ENCODE results near the gene C19orf73.

Gene C19orf73, protein sequence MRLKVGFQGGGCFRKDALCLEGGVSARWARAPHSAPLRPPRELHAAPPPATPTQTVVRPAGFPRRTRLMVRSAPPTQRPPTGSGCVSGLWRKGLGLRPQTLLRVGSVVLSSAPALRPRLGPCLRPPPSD

DNA sequence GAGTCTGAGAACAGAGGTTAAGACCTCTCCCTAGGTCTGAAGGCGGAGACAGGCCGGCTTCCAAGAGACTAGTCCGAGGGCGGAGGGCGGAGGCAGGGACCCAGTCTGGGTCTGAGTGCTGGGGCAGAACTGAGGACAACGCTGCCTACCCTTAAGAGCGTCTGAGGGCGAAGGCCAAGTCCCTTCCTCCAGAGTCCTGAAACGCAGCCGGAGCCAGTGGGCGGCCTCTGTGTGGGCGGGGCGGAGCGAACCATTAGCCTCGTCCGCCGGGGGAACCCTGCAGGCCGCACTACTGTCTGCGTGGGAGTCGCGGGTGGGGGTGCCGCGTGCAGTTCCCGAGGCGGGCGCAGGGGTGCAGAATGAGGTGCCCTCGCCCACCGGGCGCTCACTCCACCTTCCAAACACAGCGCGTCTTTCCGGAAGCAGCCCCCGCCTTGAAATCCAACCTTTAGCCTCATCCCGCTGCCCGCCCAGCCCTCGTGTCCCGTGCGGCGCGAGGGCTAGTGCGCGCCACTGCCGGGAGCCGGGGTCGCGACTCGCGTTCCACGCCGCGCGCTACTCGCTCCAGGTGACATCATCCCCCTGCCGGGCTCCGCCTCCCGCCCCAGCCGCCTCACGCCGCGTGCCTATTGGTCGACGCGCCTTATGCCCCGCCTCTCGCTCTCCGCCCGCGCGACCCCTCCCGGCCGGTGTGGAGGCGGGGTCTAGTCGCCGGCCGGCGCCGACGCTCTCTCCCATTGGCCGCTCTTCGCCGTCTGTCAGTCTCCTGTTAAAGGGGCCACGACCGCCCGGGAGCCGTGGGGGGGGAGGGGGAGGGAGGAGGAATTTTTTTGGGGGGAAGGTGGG lies at the start of gene C19orf73:
TSS of gene C19orf73 (minus strand) at position 579 of the 846 bp plus-strand sequence. CDS start at position 458, 121 bp downstream.
- in situ Hi-C loops (cut with MboI; ENCODE audit: low sequenced_read_pairs) = no loop called here

DNA sequence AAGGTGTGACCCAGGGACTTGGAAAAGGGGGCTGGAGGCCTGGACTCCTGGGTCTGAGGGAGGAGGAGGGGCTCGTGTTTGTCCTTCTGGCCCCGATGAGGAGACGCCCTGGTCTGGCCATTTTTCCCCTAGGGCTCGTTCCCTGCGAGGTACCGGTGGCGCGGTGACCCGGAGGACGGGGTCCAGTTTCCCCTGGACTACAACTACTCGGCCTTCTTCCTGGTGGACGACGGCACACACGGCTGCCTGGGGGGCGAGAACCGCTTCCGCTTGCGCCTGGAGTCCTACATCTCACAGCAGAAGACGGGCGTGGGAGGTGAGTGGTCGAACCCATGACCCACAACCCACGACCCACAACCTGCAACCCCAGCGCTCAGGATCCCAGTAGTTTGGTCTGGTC lies 49.5 kb upstream of the C19orf73 start:
- in situ Hi-C loops (cut with MboI; ENCODE audit: low sequenced_read_pairs) = no loop called here

DNA sequence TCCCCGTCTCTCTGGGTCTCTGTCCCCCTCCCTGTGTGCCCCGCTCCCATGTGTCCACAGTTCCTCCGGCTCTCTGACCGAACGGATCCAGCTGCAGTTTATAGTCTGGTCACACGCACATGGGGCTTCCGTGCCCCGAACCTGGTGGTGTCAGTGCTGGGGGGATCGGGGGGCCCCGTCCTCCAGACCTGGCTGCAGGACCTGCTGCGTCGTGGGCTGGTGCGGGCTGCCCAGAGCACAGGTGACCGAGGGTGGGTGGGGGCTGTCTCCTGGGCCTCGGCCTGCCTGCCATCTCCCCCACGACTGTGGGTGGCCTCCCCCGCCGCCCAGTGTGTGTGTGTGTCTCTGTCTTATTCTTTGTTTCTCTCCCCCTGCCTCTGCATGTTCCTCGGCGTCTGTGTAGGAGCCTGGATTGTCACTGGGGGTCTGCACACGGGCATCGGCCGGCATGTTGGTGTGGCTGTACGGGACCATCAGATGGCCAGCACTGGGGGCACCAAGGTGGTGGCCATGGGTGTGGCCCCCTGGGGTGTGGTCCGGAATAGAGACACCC lies 49.0 kb upstream of the C19orf73 start:
- in situ Hi-C loops (cut with MboI; ENCODE audit: low sequenced_read_pairs) = no loop called here

DNA sequence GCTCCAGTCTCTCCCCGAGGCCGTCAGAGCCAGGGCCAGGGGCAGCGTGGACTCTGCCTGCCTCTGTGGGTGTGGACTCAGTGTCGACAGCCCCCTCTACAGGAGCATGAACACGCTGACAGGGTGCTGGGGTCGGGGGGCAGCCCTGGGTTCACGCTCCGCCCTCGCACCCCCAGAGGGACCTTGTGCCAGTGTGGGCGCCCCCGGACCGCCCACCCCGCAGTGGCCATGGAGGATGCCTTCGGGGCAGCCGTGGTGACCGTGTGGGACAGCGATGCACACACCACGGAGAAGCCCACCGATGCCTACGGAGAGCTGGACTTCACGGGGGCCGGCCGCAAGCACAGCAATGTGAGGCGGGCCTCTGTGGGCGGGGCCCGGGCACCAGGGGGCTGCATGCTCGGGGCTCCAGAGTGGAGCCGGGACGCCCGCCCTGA lies 46.9 kb upstream of the C19orf73 start:
- in situ Hi-C loops (cut with MboI; ENCODE audit: low sequenced_read_pairs) = no loop called here

DNA sequence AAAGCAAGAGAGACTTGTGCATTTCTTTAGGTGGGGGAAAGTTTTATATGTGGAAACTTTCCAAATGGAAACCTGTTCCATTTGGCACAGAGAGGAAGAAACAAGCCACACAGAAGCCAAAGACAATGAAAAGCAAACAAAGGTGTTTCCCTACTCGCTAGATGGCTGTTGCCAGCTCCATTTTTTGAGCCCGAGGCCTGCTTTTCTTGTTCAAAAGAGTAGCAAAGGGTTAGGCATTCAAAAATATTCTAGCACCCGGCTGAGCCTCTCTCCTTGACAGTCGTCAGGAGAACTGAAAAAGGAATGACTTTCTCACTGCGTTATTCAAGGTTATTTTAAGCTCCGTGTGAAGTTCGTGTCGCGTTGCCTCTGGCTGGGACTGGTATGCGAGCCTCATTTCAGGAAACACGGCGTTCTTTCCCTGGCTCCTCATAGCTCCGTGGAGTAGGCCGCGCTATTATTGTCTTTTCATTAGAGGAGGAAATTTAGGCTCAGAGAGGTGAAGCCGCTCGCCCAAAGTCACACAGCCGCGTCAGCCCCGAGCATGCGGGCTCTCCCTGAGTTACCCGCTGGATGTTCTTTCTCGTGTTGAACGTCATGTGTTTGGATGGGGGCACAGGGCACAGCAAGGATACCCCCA lies 46.3 kb upstream of the C19orf73 start:
- in situ Hi-C loops (cut with MboI; ENCODE audit: low sequenced_read_pairs) = no loop called here

DNA sequence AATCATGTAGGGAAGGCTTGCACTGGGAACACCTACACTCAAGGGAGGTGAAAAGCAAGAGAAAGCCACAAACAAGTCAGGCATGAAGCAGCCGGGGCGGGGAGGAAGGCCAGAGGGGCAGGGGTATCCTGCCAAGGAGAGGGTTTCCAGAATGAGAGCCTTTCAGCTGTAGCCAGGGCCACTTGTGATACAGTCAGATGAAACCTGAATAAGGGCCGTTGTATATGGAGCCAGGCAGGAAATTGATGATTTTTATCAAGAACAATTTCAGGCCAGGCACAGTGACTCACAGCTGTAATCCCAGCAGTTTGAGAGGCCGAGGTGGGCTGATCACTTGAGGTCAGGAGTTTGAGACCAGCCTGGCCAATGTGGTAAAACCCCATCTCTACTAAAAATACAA lies 43.0 kb upstream of the C19orf73 start:
- in situ Hi-C loops (cut with MboI; ENCODE audit: low sequenced_read_pairs) = no loop called here

DNA sequence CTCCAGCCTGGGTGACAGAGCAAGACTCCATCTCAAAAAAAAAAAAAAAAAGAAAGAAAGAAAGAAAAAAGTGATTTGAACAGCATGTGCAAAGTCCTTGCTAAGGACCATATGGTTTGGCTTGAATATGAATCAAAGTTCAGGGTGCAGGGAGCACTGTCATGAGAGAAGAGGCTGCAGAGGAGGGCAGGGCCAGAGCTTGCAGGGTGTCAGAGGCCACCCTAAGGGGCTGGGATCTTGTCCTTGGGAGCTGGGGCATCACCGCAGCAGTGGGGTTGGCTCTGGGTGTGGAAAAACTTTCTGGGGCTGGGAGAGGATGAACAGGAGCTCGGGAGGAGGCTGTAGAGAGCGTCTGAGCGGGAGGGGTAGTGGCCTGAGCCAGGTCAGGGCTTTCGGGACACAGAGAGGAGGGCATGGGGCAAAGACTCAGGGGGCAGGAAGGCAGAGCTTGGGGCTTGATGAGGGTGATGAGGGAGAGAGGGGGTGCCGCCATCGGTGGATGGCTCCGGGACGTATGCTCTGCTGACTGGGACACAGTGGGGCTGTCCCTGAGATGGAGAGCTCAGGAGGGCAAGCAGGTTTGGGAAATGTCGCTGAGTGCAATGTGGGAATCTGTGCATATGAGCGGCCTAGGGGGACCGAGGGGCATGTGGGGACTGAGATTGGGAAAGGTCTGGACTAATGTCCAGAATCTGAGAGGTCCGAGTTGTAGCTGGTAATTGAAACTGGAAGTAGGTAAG lies 41.7 kb upstream of the C19orf73 start:
- in situ Hi-C loops (cut with MboI; ENCODE audit: low sequenced_read_pairs) = no loop called here

DNA sequence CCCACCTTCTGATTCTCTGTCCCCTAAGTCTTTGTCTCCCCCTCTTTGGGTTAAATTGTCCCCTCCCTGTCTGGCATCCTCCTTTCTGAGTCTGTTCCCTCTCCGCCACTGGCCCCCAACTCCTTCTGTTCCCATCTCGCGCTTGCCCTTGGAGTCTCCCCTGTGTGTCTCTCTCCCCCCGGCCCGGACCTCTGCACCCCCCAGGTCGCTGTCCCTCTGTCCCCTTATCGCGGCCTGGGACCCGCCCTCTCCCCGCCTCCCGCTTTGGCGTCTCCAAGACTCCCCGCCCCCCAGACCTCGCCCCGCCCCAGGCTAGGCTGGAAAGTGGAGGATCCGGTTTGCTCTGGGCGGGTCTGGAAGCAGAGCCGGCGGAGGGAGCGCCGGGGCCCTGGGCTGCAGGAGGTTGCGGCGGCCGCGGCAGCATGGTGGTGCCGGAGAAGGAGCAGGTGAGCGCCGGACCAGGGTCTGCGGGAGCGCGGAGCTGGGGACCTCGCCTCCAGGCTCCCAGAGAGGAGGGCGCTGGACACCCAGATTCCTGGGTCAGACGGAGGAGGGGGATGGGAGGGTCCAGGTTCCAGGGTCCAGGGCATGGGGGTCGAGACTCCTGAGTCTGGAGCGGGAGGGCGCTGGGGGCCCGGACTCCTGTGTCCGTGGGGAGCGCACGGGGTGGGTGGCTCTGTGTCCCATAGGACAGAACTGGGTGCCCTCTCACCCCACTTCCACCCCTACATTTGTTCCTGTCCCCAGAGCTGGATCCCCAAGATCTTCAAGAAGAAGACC lies 38.7 kb upstream of the C19orf73 start, which contains the start of gene TRPM4:
TSS of gene TRPM4 (plus strand) at position 348 of the 780 bp plus-strand sequence. CDS start at position 423, 75 bp downstream.
- in situ Hi-C loops (cut with MboI; ENCODE audit: low sequenced_read_pairs) = no loop called here

DNA sequence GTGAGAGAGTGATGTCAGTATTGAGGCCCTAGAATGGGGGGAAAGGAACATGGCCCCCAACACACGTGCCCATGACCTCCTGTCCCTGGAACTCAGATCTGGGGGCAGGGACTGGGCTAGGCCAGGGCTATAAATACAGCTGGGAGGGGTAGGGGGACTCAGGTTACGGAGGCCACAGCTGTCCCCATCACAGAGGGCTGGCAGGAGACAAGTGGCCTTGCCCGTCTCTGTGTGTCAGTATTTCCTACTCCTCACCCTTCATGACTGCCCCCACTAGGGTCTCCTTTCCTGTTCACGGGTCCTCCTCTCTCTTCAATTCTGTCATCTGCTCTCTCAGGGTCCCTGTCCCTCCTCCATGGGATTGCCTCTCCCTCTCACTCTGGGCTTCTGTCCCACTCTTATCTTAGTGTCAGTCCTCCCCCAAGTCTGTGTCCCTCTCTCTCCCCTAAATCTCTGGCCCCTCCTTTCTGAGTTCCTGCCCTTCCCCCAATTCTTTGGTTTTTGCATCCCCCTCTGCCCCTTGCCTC lies 36.9 kb upstream of the C19orf73 start:
- in situ Hi-C loops (cut with MboI; ENCODE audit: low sequenced_read_pairs) = no loop called here

DNA sequence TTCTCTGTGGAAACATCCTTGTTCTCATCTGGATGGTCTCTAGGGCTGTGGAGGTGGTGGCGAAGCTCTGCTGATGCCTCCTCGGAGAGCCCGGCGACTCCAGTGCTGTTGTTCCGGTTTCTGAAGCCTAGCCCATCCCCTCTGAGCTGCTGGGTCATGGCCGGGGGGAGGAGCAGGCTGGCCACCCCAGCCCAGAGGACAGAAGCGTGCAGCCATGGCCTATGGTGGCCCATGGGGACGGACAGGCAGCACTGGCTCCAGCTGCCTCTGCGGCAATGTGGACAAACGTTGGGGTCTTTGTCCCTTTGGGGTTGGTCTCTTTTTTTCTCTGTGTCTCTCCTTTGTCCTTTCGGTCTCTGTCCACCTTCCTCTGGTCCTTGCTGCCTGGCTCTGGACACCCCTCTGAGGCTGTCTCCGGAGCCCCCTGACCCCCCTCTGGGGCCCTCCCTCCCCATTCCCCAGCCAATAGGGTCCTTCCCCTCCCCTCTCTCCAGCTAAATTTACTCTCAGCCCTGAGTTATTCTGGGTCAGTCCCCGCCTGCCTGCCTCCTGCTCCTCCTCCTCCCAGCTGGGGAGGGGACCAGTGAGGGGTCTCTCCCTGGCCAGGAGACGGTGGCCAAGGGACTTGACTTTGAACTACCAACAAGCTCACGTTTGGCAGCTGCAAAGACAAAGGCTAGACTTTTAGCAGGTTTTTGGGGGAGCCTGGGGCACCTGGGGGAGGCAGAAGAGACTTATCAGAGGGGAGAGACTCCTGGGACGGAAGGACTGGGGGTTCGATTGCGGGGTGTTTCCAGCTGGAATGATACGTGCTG lies 36.3 kb upstream of the C19orf73 start, which contains the start of gene HRC:
TSS of gene HRC (minus strand) at position 392 of the 815 bp plus-strand sequence. CDS start at position 233, 159 bp downstream.
- in situ Hi-C loops (cut with MboI; ENCODE audit: low sequenced_read_pairs) = no loop called here

DNA sequence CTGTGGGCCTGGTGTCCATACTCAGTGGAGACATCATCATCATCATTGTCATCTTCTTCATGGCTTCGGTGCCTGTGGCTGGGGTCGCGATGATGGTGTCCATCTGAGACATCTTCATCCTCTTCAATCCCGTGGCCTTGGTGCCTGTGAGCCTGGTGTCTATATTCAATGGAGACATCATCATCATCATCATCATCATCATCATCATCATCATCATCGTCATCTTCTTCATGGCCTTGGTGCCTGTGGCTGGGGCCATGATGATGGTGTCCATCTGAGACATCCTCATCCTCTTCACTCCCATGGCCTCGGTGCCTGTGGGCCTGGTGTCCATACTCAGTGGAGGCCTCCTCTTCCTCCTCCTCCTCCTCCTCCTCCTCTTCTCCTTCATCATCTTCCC lies 35.3 kb upstream of the C19orf73 start:
- in situ Hi-C loops (cut with MboI; ENCODE audit: low sequenced_read_pairs) = no loop called here

DNA sequence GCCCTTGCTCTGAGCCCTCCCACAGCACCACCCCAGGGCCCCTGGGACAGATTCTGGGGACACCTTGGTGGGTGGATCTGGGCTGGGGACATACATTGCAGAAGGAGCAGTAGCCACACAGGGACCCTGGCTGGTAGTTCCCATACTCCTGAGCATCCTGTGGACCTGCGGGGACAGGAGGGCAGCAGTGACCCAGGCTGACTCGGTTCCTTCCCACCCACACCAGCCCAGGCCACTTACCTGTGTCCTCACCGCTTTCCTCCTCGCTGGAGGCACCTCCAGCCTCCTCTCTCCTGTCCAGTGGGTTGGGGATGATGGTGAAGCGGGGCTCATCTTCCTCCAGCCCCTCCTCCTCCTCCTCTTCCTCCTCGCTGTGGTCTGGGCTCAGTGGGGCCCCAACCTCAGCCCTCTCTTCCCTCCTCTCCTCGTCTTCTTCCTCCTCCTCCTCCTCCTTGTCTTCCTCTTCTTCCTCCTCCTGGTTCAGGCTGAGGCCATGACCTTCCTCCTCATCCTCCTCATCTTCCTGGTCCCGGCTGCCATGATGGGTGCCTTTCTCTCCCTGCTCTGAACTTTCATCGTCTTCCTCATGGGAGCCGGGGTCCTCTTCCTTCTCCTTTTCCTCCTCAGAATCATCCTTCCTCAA lies 34.3 kb upstream of the C19orf73 start:
- in situ Hi-C loops (cut with MboI; ENCODE audit: low sequenced_read_pairs) = no loop called here

DNA sequence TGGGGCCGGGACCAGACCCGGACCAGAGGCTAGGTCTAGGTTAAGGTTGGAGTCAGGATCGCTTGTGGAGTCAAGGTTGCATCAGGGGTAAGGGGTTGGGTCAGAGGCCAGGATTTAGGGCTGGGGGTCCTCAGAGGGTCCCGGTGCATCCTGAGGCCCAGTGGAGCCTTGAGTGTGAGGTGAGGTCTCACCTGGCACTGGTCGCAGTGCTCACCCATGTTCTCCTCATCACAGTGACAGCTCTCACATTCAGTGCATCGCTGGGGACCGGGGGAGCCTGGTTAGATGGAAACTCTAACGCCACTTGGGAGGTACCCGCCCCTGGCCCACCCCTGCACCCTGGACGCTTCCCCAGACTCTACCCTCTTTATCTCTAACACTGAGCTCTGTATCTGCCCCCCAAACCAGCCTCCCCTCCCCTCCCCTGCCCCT lies 33.2 kb upstream of the C19orf73 start:
- in situ Hi-C loops (cut with MboI; ENCODE audit: low sequenced_read_pairs) = no loop called here

DNA sequence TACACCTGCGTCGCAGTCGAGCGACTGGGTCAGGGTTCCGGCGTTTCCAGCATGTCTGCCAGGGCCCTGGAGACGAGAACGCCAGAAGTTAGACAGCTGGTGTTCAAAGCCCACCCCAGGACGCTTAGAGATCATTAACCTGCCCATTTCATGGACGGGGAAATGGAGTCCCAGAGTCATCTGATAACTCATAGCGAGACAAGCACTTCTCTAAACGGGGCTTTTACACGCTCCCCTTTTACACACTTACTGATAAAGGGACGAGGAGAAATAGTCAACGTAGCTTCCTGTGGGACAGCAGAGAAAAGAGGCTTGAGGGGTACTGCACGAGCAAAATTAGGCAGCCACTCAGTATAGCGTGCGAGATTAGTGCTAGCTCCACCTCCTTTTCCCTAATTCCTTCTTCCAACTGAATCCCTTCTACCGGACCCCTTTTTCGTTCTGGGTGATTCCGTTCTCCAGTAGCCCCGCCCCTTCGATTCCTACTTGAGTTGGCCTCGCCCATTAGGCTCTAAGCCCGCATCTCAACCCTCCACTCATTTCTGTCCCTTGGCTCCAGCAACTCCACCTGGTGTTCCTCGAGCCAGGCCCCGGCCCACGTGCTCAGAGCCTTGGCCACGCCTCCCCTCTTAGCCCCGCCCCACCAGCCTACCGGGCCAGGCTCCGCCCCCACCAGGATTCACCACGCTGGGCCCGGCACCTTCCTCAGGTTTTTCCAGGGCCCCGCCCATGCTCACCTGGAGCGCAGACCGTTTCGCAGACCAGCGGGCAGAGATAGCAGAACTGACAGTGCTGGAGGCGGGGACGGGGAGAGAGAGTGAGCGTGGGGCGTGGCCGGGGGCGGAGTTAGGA lies 32.5 kb upstream of the C19orf73 start:
- in situ Hi-C loops (cut with MboI; ENCODE audit: low sequenced_read_pairs) = no loop called here

DNA sequence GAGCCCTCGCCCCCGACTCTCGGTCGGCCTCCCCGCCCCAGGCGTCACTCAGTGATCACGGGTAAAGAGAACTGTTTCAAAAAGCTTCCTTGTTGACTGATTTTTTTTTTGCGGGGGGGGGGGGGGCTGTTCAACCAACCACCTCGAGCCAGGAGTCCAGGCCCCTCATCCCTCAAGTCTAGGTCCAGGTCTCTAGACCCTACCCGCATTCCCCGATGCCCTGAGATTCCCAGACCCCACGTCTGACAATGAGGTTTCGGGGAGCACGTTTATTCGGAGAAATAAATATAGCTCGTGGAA lies 32.0 kb upstream of the C19orf73 start:
- in situ Hi-C loops (cut with MboI; ENCODE audit: low sequenced_read_pairs) = no loop called here

DNA sequence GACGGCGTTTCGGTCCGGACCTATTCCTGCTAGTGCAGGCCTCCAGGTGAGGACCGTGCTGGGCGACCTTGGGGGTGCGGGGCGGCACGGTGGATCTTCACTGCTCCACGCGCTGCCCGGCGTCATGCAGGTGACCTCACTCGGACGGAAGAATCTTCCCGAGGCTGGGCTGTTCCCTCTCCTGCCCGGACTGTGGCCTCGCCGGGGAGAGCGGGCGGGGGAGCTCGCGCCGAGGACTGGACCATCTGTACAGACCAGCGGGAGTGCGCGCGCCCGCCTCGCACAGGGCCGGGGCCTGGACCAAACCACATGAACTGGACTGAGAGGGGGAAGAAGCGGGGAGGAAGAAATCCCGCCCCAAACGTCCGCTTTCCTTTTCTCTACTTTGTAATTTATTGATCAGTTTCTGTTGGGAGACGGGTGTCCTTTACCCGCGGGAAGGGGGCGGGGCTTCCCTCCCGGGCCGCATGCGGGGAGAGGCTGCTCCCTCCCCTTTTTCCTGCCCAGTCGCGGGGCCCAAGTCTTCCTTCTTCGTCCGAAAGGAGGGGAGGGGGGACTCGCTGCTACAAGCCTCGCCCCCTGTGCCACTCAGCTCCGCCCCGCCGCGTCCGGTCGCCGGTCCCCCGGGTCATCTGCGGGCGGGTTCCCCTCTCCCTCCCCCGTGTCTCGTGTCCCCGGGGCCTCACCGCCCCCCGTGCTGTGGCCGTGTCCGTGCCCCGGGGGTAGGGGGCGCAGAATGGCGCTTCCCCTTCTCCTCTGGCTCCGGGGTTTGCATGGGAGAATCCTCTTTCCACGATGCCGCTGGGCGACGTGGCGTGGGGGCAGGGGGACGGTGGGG lies 31.4 kb upstream of the C19orf73 start:
- in situ Hi-C loops (cut with MboI; ENCODE audit: low sequenced_read_pairs) = no loop called here

DNA sequence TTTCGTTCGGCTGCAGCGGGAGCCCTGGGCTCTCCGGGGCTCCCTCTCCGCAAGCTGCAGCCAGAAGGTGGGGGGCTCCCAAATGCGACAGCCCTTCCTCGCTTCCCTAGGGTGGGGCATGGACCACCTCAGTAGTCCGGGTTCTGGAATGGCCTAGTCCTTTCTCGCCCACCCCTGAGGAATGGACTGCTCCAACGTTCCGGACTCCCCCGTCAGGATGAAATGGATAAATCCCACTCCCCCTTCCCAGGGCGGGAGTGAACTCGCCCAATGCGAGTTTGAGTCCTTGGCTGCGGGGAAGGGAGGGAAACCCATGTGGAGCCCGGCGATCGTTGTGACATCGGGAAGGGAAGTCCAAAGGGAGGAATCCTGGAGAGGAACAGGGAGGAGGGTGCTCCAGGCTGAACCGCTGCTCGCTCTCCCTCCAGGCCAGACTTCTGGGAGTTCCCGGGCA lies 30.7 kb upstream of the C19orf73 start:
- in situ Hi-C loops (cut with MboI; ENCODE audit: low sequenced_read_pairs) = no loop called here

Data from hTERT RPE-1 (cell line).